ENCODE measurements around the gene CDC14A. TPM values are rescaled to one million over a fixed set of nuclear protein-coding genes. Genes with fewer than 3 reads are reported as not detected.
A peak's percentile ranks its signal among the peaks of the same experiment; 100 is the strongest.

The CDC14A gene
- total RNA-seq, 2 experiments from 2014 or later, result 12.2 to 13.6 TPM

DNA sequence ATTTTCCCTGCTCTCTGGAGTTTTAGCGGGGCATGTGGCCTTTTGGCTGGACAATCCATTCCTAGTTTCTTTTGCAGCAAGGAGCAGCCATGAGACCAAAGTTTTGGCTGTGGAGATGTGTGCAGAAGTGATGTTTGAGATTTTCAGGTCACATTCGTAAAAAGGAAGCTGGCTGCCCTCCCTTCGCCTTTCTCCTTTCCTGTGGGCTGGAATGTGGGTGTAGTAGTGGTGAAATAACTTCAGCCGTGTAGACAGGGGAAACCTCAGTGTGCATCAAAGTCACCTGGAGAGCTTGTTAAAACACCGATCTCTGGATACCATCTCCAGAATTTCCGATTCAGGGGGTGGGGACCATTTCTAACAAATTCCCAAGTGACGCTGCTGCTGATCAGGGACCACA, 180.3 kb downstream of the CDC14A start:
- POLR2A ChIA-PET, result no interaction called here
- DNase-seq (no peak), ATAC-seq (no peak)
- no peak overlapping the region for H3K27ac Mint-ChIP-seq
- intact Hi-C loops (cut with DNase I, micrococcal nuclease), result loop anchor here (5.0 to 10.0 kb wide), 3 partner anchors 55 to 335 kb away; no protein-coding TSS in a partner anchor
- no peak overlapping the region for H3K4me3 Mint-ChIP-seq
- no peaks in the 10 kb centered on the region for H3K36me3 Mint-ChIP-seq (ENCODE audit: low read depth)
- CTCF ChIA-PET, result interaction anchor here (1.0 to 3.1 kb wide), 4 partner anchors 9 to 336 kb away, joined by 3 to 8 read pairs (median 6); no protein-coding TSS in a partner anchor
- peaks cover 27% of the 10 kb centered on the region for H3K4me1 Mint-ChIP-seq
- no peaks in the 10 kb centered on the region for H3K9me3 Mint-ChIP-seq (ENCODE audit: low read depth)
- H3K27me3 Mint-ChIP-seq, result peaks cover 25% of the 10 kb centered on the region

DNA sequence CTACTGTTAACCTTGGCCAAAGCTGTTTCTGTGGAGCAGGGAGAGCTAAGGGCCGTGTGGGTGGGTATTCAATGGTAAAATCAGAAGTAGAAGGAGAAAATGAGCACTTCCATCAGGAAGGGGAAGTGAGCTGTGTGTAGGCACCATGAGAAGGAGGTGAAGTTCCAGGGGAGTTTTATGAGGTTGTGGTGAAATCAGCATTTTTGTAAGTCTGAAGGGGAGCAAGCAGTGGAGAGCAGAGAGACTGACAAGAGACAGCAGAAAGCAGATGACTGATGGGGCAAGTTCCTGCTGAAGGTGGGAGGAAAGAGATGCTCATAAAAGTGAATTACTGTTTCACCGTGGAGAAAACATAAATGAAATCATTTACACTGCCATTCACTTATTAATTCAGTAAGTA, 183.0 kb downstream of the CDC14A start:
- H3K27me3 Mint-ChIP-seq, result peaks cover 37% of the 10 kb centered on the region
- H3K9me3 Mint-ChIP-seq (ENCODE audit: low read depth), result no peaks in the 10 kb centered on the region
- no peaks in the 10 kb centered on the region for H3K36me3 Mint-ChIP-seq (ENCODE audit: low read depth)
- no peak overlapping the region for H3K27ac Mint-ChIP-seq
- POLR2A ChIA-PET, result no interaction called here
- DNase-seq (no peak), ATAC-seq (no peak)
- intact Hi-C loops (cut with DNase I, micrococcal nuclease), result loop anchor here in 1 of 2 experiments (10.0 kb wide), 1 partner anchor 330 kb away; no protein-coding TSS in a partner anchor
- no peak overlapping the region for H3K4me3 Mint-ChIP-seq
- H3K4me1 Mint-ChIP-seq, result peaks cover 30% of the 10 kb centered on the region
- CTCF ChIA-PET, result interaction anchor here (1.3 to 1.6 kb wide), 2 partner anchors 8 to 11 kb away, joined by 3 to 5 read pairs; no protein-coding TSS in a partner anchor

DNA sequence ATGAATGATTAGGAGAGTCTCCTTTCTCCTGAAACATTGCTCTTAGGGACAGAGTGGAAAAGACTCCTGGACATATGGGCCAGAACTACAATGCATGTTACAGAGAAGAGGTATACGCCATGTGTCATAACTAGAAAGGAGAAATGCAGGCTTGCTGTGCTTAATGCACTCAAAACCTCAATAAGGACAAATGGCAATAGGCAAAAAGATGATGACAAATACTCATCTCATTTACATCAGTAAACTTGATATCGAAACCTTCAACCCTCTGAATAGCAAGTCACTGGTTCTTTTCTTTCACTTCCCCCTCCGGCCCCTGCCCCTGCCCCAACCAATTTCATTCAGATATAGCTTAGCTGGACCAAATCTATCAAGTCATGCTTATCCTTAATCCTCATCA, 183.7 kb downstream of the CDC14A start:
- H3K4me1 Mint-ChIP-seq, result peaks cover 24% of the 10 kb centered on the region
- ChIA-PET CTCF (no interaction called here), POLR2A (no interaction called here)
- H3K27ac Mint-ChIP-seq, result no peak overlapping the region
- no peaks in the 10 kb centered on the region for H3K36me3 Mint-ChIP-seq (ENCODE audit: low read depth)
- peak; percentile 4 for ATAC-seq
- peaks cover 40% of the 10 kb centered on the region for H3K27me3 Mint-ChIP-seq
- no peak for DNase-seq
- H3K9me3 Mint-ChIP-seq (ENCODE audit: low read depth), result no peaks in the 10 kb centered on the region
- intact Hi-C loops (cut with DNase I, micrococcal nuclease), result loop anchor here (2.0 to 10.0 kb wide), 2 partner anchors 329 to 727 kb away; no protein-coding TSS in a partner anchor
- H3K4me3 Mint-ChIP-seq, result no peak overlapping the region

DNA sequence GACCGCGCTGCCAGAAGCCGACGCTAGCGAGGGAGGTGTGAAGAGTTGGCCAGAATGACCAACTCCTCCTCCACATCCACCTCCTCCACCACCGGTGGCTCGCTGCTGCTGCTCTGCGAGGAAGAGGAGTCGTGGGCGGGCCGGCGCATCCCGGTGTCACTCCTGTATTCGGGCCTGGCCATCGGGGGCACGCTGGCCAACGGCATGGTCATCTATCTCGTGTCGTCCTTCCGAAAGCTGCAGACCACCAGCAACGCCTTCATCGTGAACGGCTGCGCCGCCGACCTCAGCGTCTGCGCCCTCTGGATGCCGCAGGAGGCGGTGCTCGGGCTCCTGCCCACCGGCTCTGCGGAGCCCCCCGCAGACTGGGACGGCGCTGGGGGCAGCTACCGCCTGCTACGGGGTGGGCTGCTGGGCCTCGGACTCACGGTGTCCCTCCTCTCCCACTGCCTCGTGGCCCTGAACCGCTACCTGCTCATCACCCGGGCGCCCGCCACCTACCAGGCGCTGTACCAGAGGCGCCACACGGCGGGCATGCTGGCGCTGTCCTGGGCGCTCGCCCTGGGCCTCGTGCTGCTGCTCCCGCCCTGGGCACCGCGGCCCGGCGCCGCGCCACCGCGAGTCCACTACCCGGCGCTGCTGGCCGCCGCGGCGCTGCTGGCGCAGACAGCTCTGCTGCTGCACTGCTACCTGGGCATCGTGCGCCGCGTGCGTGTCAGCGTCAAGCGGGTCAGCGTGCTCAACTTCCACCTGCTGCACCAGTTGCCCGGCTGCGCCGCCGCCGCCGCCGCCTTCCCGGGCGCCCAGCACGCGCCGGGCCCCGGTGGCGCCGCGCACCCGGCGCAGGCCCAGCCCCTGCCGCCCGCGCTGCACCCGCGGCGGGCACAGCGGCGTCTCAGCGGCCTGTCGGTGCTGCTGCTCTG, 186.9 kb downstream of the CDC14A start:
- peak overlapping the region; percentile 52 for H3K4me3 Mint-ChIP-seq
- H3K27me3 Mint-ChIP-seq, result peaks cover 56% of the 10 kb centered on the region
- intact Hi-C loops (cut with DNase I, micrococcal nuclease), result loop anchor here (2.0 to 10.0 kb wide), 2 partner anchors 186 to 326 kb away; partner anchors contain the start of gene CDC14A (in 1 of the 2)
- DNase-seq (peak; percentile 62), ATAC-seq (peak; percentile 46)
- H3K36me3 Mint-ChIP-seq (ENCODE audit: low read depth), result no peaks in the 10 kb centered on the region
- ChIA-PET CTCF (interaction anchor here (0.6 to 1.3 kb wide), 6 partner anchors 10 to 186 kb away, joined by 3 to 8 read pairs (median 4); no protein-coding TSS in a partner anchor), POLR2A (no interaction called here)
- no peak overlapping the region for H3K27ac Mint-ChIP-seq
- H3K4me1 Mint-ChIP-seq, result peaks cover 9% of the 10 kb centered on the region
- H3K9me3 Mint-ChIP-seq (ENCODE audit: low read depth), result no peaks in the 10 kb centered on the region

DNA sequence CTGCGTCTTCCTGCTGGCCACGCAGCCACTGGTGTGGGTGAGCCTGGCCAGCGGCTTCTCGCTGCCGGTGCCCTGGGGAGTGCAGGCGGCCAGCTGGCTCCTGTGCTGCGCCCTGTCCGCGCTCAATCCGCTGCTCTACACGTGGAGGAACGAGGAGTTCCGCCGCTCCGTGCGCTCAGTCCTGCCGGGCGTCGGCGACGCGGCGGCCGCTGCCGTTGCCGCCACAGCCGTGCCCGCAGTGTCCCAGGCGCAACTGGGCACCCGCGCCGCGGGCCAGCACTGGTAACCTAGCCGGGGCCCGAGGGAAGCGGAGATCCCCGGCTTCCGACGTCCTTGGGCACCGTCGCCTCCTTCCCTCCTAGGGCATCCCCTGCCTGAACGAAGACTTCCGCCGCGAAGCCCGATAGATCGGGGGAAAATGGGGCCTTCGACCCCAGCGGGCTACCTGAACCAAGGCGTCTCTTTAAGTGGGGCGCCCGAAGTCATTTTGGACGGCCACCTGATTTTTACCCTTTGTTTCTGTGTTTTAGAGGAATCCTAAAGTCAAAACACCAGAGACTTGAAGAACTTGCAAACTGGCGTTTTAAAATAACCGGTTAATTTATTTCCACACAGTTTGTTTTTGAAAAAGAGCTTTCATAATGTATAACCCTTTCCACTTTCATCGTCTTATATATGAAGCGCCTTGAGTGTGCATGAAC, 187.7 kb downstream of the CDC14A start:
- intact Hi-C loops (cut with DNase I, micrococcal nuclease), result loop anchor here (2.0 to 10.0 kb wide), 2 partner anchors 187 to 325 kb away; partner anchors contain the start of gene CDC14A (in 1 of the 2)
- Mint-ChIP-seq H3K4me1 (peaks cover 9% of the 10 kb centered on the region), H3K9me3 (ENCODE audit: low read depth) (no peaks in the 10 kb centered on the region), H3K36me3 (ENCODE audit: low read depth) (no peaks in the 10 kb centered on the region), H3K27me3 (peaks cover 53% of the 10 kb centered on the region), H3K27ac (no peak overlapping the region), H3K4me3 (peak overlapping the region; percentile 52)
- CTCF ChIA-PET, result interaction anchor here (0.9 kb wide), 1 partner anchor 11 kb away, joined by 3 read pairs; no protein-coding TSS in a partner anchor
- POLR2A ChIA-PET, result no interaction called here
- DNase-seq (peak; percentile 35), ATAC-seq (peak; percentile 27)

DNA sequence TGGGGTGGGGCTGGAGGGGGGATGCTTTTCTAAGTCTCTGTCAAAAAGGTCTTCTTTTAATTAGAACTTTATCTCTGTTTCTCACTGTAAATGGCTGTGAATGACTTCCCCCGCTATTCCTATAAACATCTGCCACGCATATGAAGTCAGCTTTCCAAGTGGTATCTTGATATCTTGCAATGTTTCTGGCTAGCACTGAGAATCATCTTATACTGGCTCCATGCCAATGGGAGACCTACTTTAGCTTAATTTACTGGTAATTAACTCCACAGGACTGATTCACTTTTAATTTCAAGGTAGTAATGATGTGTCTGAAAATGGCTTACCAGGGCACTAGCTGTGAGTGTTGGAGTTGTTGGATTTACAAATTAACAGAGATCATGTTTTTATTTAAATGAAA, 190.0 kb downstream of the CDC14A start:
- ChIA-PET CTCF (interaction anchor here (1.0 to 1.4 kb wide), 4 partner anchors 11 to 393 kb away, joined by 4 to 7 read pairs (median 4); no protein-coding TSS in a partner anchor), POLR2A (no interaction called here)
- ATAC-seq, result no peak
- no peak overlapping the region for H3K4me3 Mint-ChIP-seq
- peaks cover 6% of the 10 kb centered on the region for H3K4me1 Mint-ChIP-seq
- H3K27ac Mint-ChIP-seq, result no peak overlapping the region
- H3K27me3 Mint-ChIP-seq, result peaks cover 34% of the 10 kb centered on the region
- DNase-seq, result no peak
- intact Hi-C loops (cut with DNase I, micrococcal nuclease), result loop anchor here (2.0 kb wide), 2 partner anchors 13 to 79 kb away; no protein-coding TSS in a partner anchor
- H3K9me3 Mint-ChIP-seq (ENCODE audit: low read depth), result no peaks in the 10 kb centered on the region
- no peaks in the 10 kb centered on the region for H3K36me3 Mint-ChIP-seq (ENCODE audit: low read depth)

DNA sequence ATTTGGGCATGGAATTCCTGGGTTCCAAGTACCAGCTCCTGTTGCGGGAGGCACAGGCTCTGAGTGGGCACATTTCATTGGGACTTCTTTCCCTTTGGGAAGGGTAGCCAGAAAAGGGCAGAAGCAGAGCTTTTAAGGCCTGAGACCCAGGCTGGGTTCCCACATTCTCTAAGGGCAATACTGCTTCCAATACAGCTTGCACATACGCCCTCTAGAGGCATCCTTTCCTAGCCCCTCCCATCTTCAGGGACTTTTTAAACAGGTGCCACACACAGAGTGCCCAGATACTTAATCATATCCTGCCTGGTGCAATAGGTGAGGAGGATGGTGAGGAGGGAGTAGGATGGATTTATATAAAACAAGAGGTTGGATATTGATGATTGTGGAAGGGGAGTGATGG, 191.3 kb downstream of the CDC14A start:
- DNase-seq, result peak; percentile 67
- Mint-ChIP-seq H3K27me3 (peaks cover 25% of the 10 kb centered on the region), H3K4me1 (peaks cover 6% of the 10 kb centered on the region), H3K4me3 (no peak overlapping the region), H3K9me3 (ENCODE audit: low read depth) (no peaks in the 10 kb centered on the region), H3K27ac (no peak overlapping the region), H3K36me3 (ENCODE audit: low read depth) (no peaks in the 10 kb centered on the region)
- intact Hi-C loops (cut with DNase I, micrococcal nuclease), result loop anchor here (2.0 kb wide), 2 partner anchors 15 to 81 kb away; no protein-coding TSS in a partner anchor
- POLR2A ChIA-PET, result no interaction called here
- CTCF ChIA-PET, result interaction anchor here (0.7 to 2.2 kb wide), 8 partner anchors 9 to 469 kb away, joined by 3 to 8 read pairs (median 4); no protein-coding TSS in a partner anchor
- peak; percentile 87 for ATAC-seq

DNA sequence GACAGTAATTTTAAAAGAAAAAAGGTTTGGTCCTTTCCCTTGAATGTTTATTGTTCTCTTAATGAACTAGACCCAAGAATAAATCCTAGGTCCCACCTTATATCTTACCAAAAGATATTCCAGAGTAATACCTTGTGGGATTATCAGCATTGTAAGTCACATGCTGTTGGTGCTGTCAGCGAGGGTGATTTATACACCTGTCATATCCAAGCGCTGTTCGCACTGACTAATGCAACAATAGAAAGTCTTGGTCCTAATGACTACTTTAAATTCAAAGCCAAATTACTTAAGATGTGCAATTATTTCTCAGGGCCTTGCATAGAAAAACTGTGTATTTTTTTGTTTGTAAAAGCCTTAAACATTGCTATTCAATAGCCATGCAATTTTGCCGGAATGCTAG, 192.5 kb downstream of the CDC14A start:
- Mint-ChIP-seq H3K36me3 (ENCODE audit: low read depth) (no peaks in the 10 kb centered on the region), H3K4me1 (peaks cover 6% of the 10 kb centered on the region), H3K4me3 (no peak overlapping the region), H3K27me3 (peaks cover 22% of the 10 kb centered on the region), H3K9me3 (ENCODE audit: low read depth) (no peaks in the 10 kb centered on the region), H3K27ac (no peak overlapping the region)
- ChIA-PET CTCF (interaction anchor here (0.6 to 2.2 kb wide), 2 partner anchors 12 to 1759 kb away, joined by 3 to 8 read pairs; no protein-coding TSS in a partner anchor), POLR2A (no interaction called here)
- no peak for ATAC-seq
- no peak for DNase-seq
- intact Hi-C loops (cut with DNase I, micrococcal nuclease), result no loop called here

DNA sequence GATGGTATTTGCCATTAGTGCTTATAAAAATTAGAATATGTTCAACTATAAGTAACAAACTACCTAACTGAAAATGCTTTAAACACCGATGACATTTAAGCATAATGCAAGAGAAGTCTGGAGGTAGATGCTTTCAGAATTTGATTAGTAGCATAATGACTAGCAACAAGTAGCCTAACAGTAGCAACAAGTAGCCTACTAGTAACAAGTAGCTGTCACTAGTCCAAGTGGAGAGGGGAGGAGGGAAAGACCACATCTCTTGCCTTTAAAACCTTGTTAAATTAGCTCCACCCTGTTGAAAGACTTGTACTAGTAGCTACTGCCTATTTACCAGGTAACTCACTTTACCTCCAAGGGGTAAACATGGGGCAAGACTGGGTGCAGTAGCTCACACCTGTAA, 193.5 kb downstream of the CDC14A start:
- no peak overlapping the region for H3K27ac Mint-ChIP-seq
- DNase-seq, result no peak
- peaks cover 3% of the 10 kb centered on the region for H3K9me3 Mint-ChIP-seq (ENCODE audit: low read depth)
- peaks cover 18% of the 10 kb centered on the region for H3K27me3 Mint-ChIP-seq
- no peak for ATAC-seq
- ChIA-PET POLR2A (no interaction called here), CTCF (interaction anchor here (0.7 to 1.1 kb wide), 3 partner anchors 8 to 19 kb away, joined by 3 to 4 read pairs (median 3); partner anchors contain the start of gene GPR88)
- intact Hi-C loops (cut with DNase I, micrococcal nuclease), result no loop called here
- peaks cover 1% of the 10 kb centered on the region for H3K36me3 Mint-ChIP-seq (ENCODE audit: low read depth)
- no peak overlapping the region for H3K4me3 Mint-ChIP-seq
- peaks cover 3% of the 10 kb centered on the region for H3K4me1 Mint-ChIP-seq

DNA sequence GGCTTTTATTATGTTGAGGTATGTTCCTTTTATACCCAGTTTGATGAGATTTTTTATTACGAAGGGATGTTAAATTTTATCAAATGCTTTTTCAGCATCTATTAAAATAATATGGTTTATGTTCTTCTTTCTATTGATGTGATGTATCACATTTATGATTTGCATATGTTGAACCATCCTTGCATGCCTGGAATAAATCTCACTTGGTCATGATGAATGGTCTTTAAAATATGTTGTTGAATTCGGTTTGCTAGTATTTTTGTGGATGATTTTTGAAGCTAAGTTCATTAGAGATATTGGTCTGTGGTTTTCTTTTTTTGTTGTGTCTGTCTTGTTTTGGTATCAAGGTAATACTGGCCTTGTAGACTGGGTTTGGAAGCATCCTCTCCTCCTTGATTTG, 199.7 kb downstream of the CDC14A start:
- ATAC-seq, result no peak
- POLR2A ChIA-PET, result no interaction called here
- H3K4me1 Mint-ChIP-seq, result no peaks in the 10 kb centered on the region
- H3K9me3 Mint-ChIP-seq (ENCODE audit: low read depth), result peaks cover 34% of the 10 kb centered on the region
- H3K36me3 Mint-ChIP-seq (ENCODE audit: low read depth), result peaks cover 4% of the 10 kb centered on the region
- no peak for DNase-seq
- CTCF ChIA-PET, result interaction anchor here (1.5 kb wide), 1 partner anchor 8 kb away, joined by 3 read pairs; no protein-coding TSS in a partner anchor
- peaks cover 7% of the 10 kb centered on the region for H3K27me3 Mint-ChIP-seq
- no peak overlapping the region for H3K27ac Mint-ChIP-seq
- H3K4me3 Mint-ChIP-seq, result no peak overlapping the region
- intact Hi-C loops (cut with DNase I, micrococcal nuclease), result no loop called here

DNA sequence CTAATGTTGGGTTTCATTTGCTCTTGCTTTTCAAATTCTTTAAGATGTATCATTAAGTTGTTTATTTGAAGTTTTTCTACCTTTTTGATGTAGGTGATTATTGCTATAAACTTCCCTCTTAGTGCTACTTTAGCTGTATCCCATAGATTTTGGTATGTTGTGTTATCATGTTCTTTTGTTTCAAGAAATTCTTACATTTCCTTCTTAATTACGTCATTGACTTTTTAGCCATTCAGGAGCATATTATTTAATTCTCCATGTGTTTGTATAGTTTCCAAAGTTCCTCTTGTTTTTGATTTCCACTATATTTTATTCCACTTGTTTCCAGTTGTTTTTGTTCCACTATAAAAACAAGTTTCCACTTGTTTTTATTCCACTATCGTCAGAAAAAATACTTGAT, 200.6 kb downstream of the CDC14A start:
- CTCF ChIA-PET, result interaction anchor here (1.5 kb wide), 1 partner anchor 9 kb away, joined by 3 read pairs; no protein-coding TSS in a partner anchor
- Mint-ChIP-seq H3K9me3 (ENCODE audit: low read depth) (peaks cover 34% of the 10 kb centered on the region), H3K4me1 (no peaks in the 10 kb centered on the region), H3K36me3 (ENCODE audit: low read depth) (peaks cover 4% of the 10 kb centered on the region), H3K27me3 (peaks cover 8% of the 10 kb centered on the region), H3K4me3 (no peak overlapping the region), H3K27ac (no peak overlapping the region)
- ATAC-seq (no peak), DNase-seq (no peak)
- intact Hi-C loops (cut with DNase I, micrococcal nuclease), result no loop called here
- POLR2A ChIA-PET, result no interaction called here

All from activated CD4-positive, alpha-beta T cell treated with anti-CD3 and anti-CD28 coated beads for 36 hours (primary cell).